T-helper 17 cell (primary cell): ENCODE results near the gene COL10A1. TPM values are rescaled to one million over a fixed set of nuclear protein-coding genes. Genes with fewer than 3 reads are reported as not detected.

Source experiments
- ATAC-seq: fragments of 150-1000 bp; cut with Tn5 transposase; 2 replicates; pipeline ENCODE4 v1.10.0; 2021; ENCODE audit warnings: mild to moderate bottlenecking, moderate library complexity
- DNase-seq, 3 donors: peaks; one replicate each; pipeline versions ENCODE4 v3.0.0 to v3.0.0-alpha.2; 2020 to 2021
- H3K9me3 ChIP-seq: one replicate; pipeline ENCODE4 v1.7.0; 2013; ENCODE audit warnings: low read length, mild to moderate bottlenecking; ENCODE audit not compliant: control insufficient read depth, poor library complexity, severe bottlenecking
- H3K27ac Mint-ChIP-seq: one replicate; pipeline ENCODE4 v1.8.0; 2022; ENCODE audit warnings: mild to moderate bottlenecking, moderate library complexity, mixed read lengths
- H3K27me3 Mint-ChIP-seq: one replicate; pipeline ENCODE4 v1.8.0; 2022; ENCODE audit warnings: mixed read lengths
- H3K36me3 Mint-ChIP-seq: one replicate; pipeline ENCODE4 v1.8.0; 2022; ENCODE audit warnings: low read depth, mixed read lengths
- H3K4me1 Mint-ChIP-seq: one replicate; pipeline ENCODE4 v1.8.0; 2022; ENCODE audit warnings: mild to moderate bottlenecking, mixed read lengths
- H3K4me3 Mint-ChIP-seq: one replicate; pipeline ENCODE4 v1.8.0; 2022; ENCODE audit warnings: mild to moderate bottlenecking, moderate library complexity, mixed read lengths
- total RNA-seq, 4 donors: library from RNA in 2 of 4; stranded (reverse) in 2 of 4; gene quantifications; one replicate each; pipeline ENCODE4 v1.2.3 and lab custom pipeline; 2022 to 2026

Gene COL10A1
- total RNA-seq (under 1 TPM in 1 of 2 donors, not detected in 1; 0.34 TPM), total RNA-seq (lab: John Stamatoyannopoulos, UW) (0 reads per million in 2 donors)

GRCh38 chr6:116126032-116126431 lies at the start of gene COL10A1:
COL10A1 (minus strand) TSS chr6:116126132; CDS start chr6:116125492, 640 bp downstream.
- H3K4me1 Mint-ChIP-seq: peaks cover 12% of the 10 kb centered on the region
- no peaks in the 10 kb centered on the region for H3K9me3 ChIP-seq
- H3K36me3 Mint-ChIP-seq: peaks cover 5% of the 10 kb centered on the region
- DNase-seq: no peak
- no peaks in the 10 kb centered on the region for H3K27me3 Mint-ChIP-seq
- ATAC-seq: no peak
- no peak within 1 kb of the TSS for H3K4me3 Mint-ChIP-seq
- no peak within 1 kb of the TSS for H3K27ac Mint-ChIP-seq

GRCh38 chr6:116175344-116175743 lies 49.4 kb upstream of the COL10A1 start:
- no peak for DNase-seq
- H3K4me1 Mint-ChIP-seq: no peaks in the 10 kb centered on the region

GRCh38 chr6:116173928-116174327 lies 48.0 kb upstream of the COL10A1 start:
- no peaks in the 10 kb centered on the region for H3K9me3 ChIP-seq
- Mint-ChIP-seq H3K27ac (no peak overlapping the region), H3K27me3 (no peaks in the 10 kb centered on the region), H3K36me3 (peaks cover 5% of the 10 kb centered on the region), H3K4me3 (no peak overlapping the region), H3K4me1 (no peaks in the 10 kb centered on the region)
- DNase-seq: no peak
- no peak for ATAC-seq

More at GRCh38 chr6:116175344-116175743, 49.4 kb upstream of the COL10A1 start:
- no peaks in the 10 kb centered on the region for H3K9me3 ChIP-seq
- Mint-ChIP-seq H3K4me3 (no peak overlapping the region), H3K27me3 (no peaks in the 10 kb centered on the region), H3K36me3 (peaks cover 2% of the 10 kb centered on the region), H3K27ac (no peak overlapping the region)
- ATAC-seq: no peak

GRCh38 chr6:116170358-116171057 lies 44.6 kb upstream of the COL10A1 start:
- H3K27me3 Mint-ChIP-seq: no peaks in the 10 kb centered on the region
- H3K4me1 Mint-ChIP-seq: no peaks in the 10 kb centered on the region
- DNase-seq (no peak), ATAC-seq (no peak)
- no peaks in the 10 kb centered on the region for H3K9me3 ChIP-seq
- no peak overlapping the region for H3K27ac Mint-ChIP-seq
- H3K36me3 Mint-ChIP-seq: peaks cover 6% of the 10 kb centered on the region
- H3K4me3 Mint-ChIP-seq: no peak overlapping the region

- ATAC-seq (no peak), DNase-seq (no peak)
- H3K9me3 ChIP-seq: no peaks in the 10 kb centered on the region
- no peak overlapping the region for H3K4me3 Mint-ChIP-seq
- H3K27me3 Mint-ChIP-seq: no peaks in the 10 kb centered on the region
- H3K4me1 Mint-ChIP-seq: no peaks in the 10 kb centered on the region
- H3K27ac Mint-ChIP-seq: no peak overlapping the region
- H3K36me3 Mint-ChIP-seq: peaks cover 4% of the 10 kb centered on the region
These were observed 43.9 kb upstream of the COL10A1 start for GRCh38 chr6:116169880-116170279.

GRCh38 chr6:116168148-116168547 lies 42.2 kb upstream of the COL10A1 start:
- no peaks in the 10 kb centered on the region for H3K4me1 Mint-ChIP-seq
- no peak overlapping the region for H3K27ac Mint-ChIP-seq
- no peak for ATAC-seq
- no peaks in the 10 kb centered on the region for H3K27me3 Mint-ChIP-seq
- H3K4me3 Mint-ChIP-seq: no peak overlapping the region
- H3K9me3 ChIP-seq: no peaks in the 10 kb centered on the region
- peaks cover 4% of the 10 kb centered on the region for H3K36me3 Mint-ChIP-seq
- no peak for DNase-seq

GRCh38 chr6:116166369-116166768 lies 40.4 kb upstream of the COL10A1 start:
- H3K9me3 ChIP-seq: no peaks in the 10 kb centered on the region
- Mint-ChIP-seq H3K4me1 (no peaks in the 10 kb centered on the region), H3K36me3 (peaks cover 4% of the 10 kb centered on the region), H3K4me3 (no peak overlapping the region), H3K27ac (no peak overlapping the region), H3K27me3 (no peaks in the 10 kb centered on the region)
- DNase-seq (no peak), ATAC-seq (no peak)

- Mint-ChIP-seq H3K27ac (no peak overlapping the region), H3K4me3 (no peak overlapping the region), H3K36me3 (peaks cover 4% of the 10 kb centered on the region), H3K27me3 (no peaks in the 10 kb centered on the region), H3K4me1 (no peaks in the 10 kb centered on the region)
- ATAC-seq (no peak), DNase-seq (no peak)
- H3K9me3 ChIP-seq: no peaks in the 10 kb centered on the region
These were observed 39.7 kb upstream of the COL10A1 start for GRCh38 chr6:116165596-116165995.

GRCh38 chr6:116159782-116160524 lies 34.0 kb upstream of the COL10A1 start:
- DNase-seq (no peak), ATAC-seq (no peak)
- Mint-ChIP-seq H3K36me3 (peaks cover 3% of the 10 kb centered on the region), H3K27me3 (no peaks in the 10 kb centered on the region), H3K27ac (no peak overlapping the region), H3K4me1 (no peaks in the 10 kb centered on the region), H3K4me3 (no peak overlapping the region)
- H3K9me3 ChIP-seq: no peaks in the 10 kb centered on the region

- DNase-seq: no peak
- no peaks in the 10 kb centered on the region for H3K9me3 ChIP-seq
- no peaks in the 10 kb centered on the region for H3K27me3 Mint-ChIP-seq
- H3K27ac Mint-ChIP-seq: no peak overlapping the region
- no peaks in the 10 kb centered on the region for H3K4me1 Mint-ChIP-seq
- no peak for ATAC-seq
- H3K36me3 Mint-ChIP-seq: peaks cover 3% of the 10 kb centered on the region
- no peak overlapping the region for H3K4me3 Mint-ChIP-seq
These were observed 32.7 kb upstream of the COL10A1 start for GRCh38 chr6:116158641-116159040.

- no peak overlapping the region for H3K4me3 Mint-ChIP-seq
- ATAC-seq (no peak), DNase-seq (no peak)
- H3K27ac Mint-ChIP-seq: peak overlapping the region; percentile 37
- H3K4me1 Mint-ChIP-seq: peaks cover 3% of the 10 kb centered on the region
- no peaks in the 10 kb centered on the region for H3K9me3 ChIP-seq
- no peaks in the 10 kb centered on the region for H3K27me3 Mint-ChIP-seq
- H3K36me3 Mint-ChIP-seq: peaks cover 5% of the 10 kb centered on the region
These were observed 31.5 kb upstream of the COL10A1 start for GRCh38 chr6:116157391-116157790.

GRCh38 chr6:116156405-116157326 lies 30.7 kb upstream of the COL10A1 start:
- DNase-seq (no peak), ATAC-seq (no peak)
- H3K9me3 ChIP-seq: no peaks in the 10 kb centered on the region
- Mint-ChIP-seq H3K4me3 (peak overlapping the region; percentile 28), H3K27ac (no peak overlapping the region), H3K36me3 (peaks cover 5% of the 10 kb centered on the region), H3K4me1 (peaks cover 3% of the 10 kb centered on the region), H3K27me3 (no peaks in the 10 kb centered on the region)

- Mint-ChIP-seq H3K36me3 (peaks cover 2% of the 10 kb centered on the region), H3K27ac (no peak overlapping the region), H3K27me3 (no peaks in the 10 kb centered on the region), H3K4me1 (peaks cover 3% of the 10 kb centered on the region), H3K4me3 (no peak overlapping the region)
- H3K9me3 ChIP-seq: no peaks in the 10 kb centered on the region
- DNase-seq (no peak), ATAC-seq (no peak)
These were observed 29.0 kb upstream of the COL10A1 start for GRCh38 chr6:116154887-116155286.
